GM12878 (cell line): Measurements from ENCODE around the gene ASB8. TPM values are rescaled to one million over a fixed set of nuclear protein-coding genes. Genes with fewer than 3 reads are reported as not detected.

Experiments
- BCL11A ChIP-seq: IDR thresholded peaks from 2 replicates; pipeline ENCODE4 v1.6.1; 2011; ENCODE audit warnings: low read depth, low read length
- BMI1 ChIP-seq: fragments of 450-650 bp; IDR thresholded peaks from 2 replicates; pipeline ENCODE4 v1.6.1; 2016; ENCODE audit warnings: mild to moderate bottlenecking, moderate library complexity, borderline replicate concordance
- FOXM1 ChIP-seq: IDR thresholded peaks from 2 replicates; pipeline ENCODE4 v1.6.1; 2012; ENCODE audit warnings: low read depth, mild to moderate bottlenecking, inconsistent platforms, low read length, moderate library complexity
- IRF4 ChIP-seq: IDR thresholded peaks from 2 replicates; pipeline ENCODE4 v1.6.1; 2011; ENCODE audit warnings: low read depth, low read length
- JUNB ChIP-seq: IDR thresholded peaks from 2 replicates; pipeline ENCODE4 v1.6.1; 2016; ENCODE audit warnings: antibody characterized with exemption, mild to moderate bottlenecking
- KDM1A ChIP-seq: fragments of 200-600 bp; sonication (generic); IDR thresholded peaks from 2 replicates; pipeline ENCODE4 v1.6.1; 2016; ENCODE audit warnings: borderline replicate concordance
- MYB ChIP-seq: fragments of 150-350 bp; IDR thresholded peaks from 2 replicates; pipeline ENCODE4 v1.6.1; 2014; ENCODE audit warnings: mild to moderate bottlenecking, low read depth, low read length, borderline replicate concordance
- NFIC ChIP-seq: IDR thresholded peaks from 2 replicates; pipeline ENCODE4 v1.6.1; 2012; ENCODE audit warnings: low read depth, mild to moderate bottlenecking, inconsistent platforms, low read length, moderate library complexity
- POLR2AphosphoS2 ChIP-seq: IDR thresholded peaks from 2 replicates; pipeline ENCODE4 v1.6.1; 2011; ENCODE audit warnings: low read depth, mild to moderate bottlenecking, low read length, improper control_type of control experiment, moderate library complexity
- POU2F2 ChIP-seq: IDR thresholded peaks from 3 replicates; pipeline ENCODE4 v1.6.1; 2011; ENCODE audit warnings: low read depth, mild to moderate bottlenecking, low read length, borderline replicate concordance
- RAD21 ChIP-seq: IDR thresholded peaks from 2 replicates; pipeline ENCODE4 v1.6.1; 2011; ENCODE audit warnings: mild to moderate bottlenecking, low read depth, low read length, moderate library complexity; ENCODE audit not compliant: insufficient read depth
- REST ChIP-seq: IDR thresholded peaks from 2 replicates; pipeline ENCODE4 v1.6.1; 2012; ENCODE audit warnings: mild to moderate bottlenecking, low read depth, low read length
- SMARCA5 ChIP-seq: fragments of 450-650 bp; IDR thresholded peaks from 2 replicates; pipeline ENCODE4 v1.6.1; 2017; ENCODE audit warnings: mild to moderate bottlenecking
- SMC3 ChIP-seq: IDR thresholded peaks from 2 replicates; pipeline ENCODE4 v1.6.1; 2011; ENCODE audit warnings: low read length, improper control_type of control experiment, borderline replicate concordance
- SRF ChIP-seq, 2 experiments: IDR thresholded peaks; 2 replicates each; pipeline ENCODE4 v1.6.1; 2011; ENCODE audit warnings: low read depth in 2 of 2, low read length in 2 of 2, mild to moderate bottlenecking in 1 of 2, moderate library complexity in 1 of 2
- SUPT20H ChIP-seq: IDR thresholded peaks from 2 replicates; pipeline ENCODE4 v1.6.1; 2011; ENCODE audit warnings: low read depth, mild to moderate bottlenecking, low read length, moderate library complexity, borderline replicate concordance; ENCODE audit not compliant: control insufficient read depth
- ZBTB4 ChIP-seq: fragments of 450-650 bp; formaldehyde crosslinking; IDR thresholded peaks from 2 replicates; pipeline ENCODE4 v1.4.0; 2022; ENCODE audit warnings: mild to moderate bottlenecking, moderate library complexity
- polyA plus RNA-seq, 11 experiments: library from polyadenylated mRNA; depleted of rRNA in 4 of 11; unstranded in 6 of 11; stranded (reverse) in 5 of 11; fragments of >200 nt; fragmentation: Nextera tagmentation in 4 of 11; fragmentation: Illumina TruSeq in 1 of 11; extraction: Ambion mirVana in 4 of 11; extraction: Trizol in 1 of 11; gene quantifications; 1 replicate in 1 of 11; 2 replicates in 10 of 11; pipeline versions ENCODE4 v1.2.1 to v1.2.3, GENCODE V29; 2011 to 2016; ENCODE audit warnings: inconsistent platforms in 2 of 11, missing spikeins in 2 of 11, low read depth in 1 of 11
- total RNA-seq, 4 experiments: library from RNA; depleted of rRNA in 3 of 4; stranded (reverse); fragments of >200 nt in 3 of 4; fragmentation: Illumina TruSeq in 1 of 4; extraction: Trizol in 1 of 4; gene quantifications; 2 replicates each; pipeline versions ENCODE4 v1.2.1 to v1.2.3, GENCODE V29; 2013 to 2021
- TF ChIP-seq, protein P1 (sequence below): fragments of 450-650 bp; IDR thresholded peaks from 2 replicates; pipeline ENCODE4 v1.6.1; 2014; ENCODE audit warnings: mild to moderate bottlenecking
- TF ChIP-seq, protein P2 (sequence below): IDR thresholded peaks from 2 replicates; pipeline ENCODE4 v1.6.1; 2012; ENCODE audit warnings: low read depth, low read length, improper control_type of control experiment
- TF ChIP-seq, protein P3 (sequence below): fragments of 450-650 bp; IDR thresholded peaks from 2 replicates; pipeline ENCODE4 v1.6.1; 2016; ENCODE audit warnings: mild to moderate bottlenecking

Gene ASB8
- total and polyA plus RNA-seq, 10 of the 15 experiments (the other 5 are each of a cell fraction or from before 2014, with no cell fraction given) = 23.7 to 48.0 (median 29.1) TPM

- no peak for TF ChIP-seq POLR2AphosphoS2
- TF ChIP-seq, protein P1, sequence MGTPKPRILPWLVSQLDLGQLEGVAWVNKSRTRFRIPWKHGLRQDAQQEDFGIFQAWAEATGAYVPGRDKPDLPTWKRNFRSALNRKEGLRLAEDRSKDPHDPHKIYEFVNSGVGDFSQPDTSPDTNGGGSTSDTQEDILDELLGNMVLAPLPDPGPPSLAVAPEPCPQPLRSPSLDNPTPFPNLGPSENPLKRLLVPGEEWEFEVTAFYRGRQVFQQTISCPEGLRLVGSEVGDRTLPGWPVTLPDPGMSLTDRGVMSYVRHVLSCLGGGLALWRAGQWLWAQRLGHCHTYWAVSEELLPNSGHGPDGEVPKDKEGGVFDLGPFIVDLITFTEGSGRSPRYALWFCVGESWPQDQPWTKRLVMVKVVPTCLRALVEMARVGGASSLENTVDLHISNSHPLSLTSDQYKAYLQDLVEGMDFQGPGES = no peak
- TF ChIP-seq, protein P2, sequence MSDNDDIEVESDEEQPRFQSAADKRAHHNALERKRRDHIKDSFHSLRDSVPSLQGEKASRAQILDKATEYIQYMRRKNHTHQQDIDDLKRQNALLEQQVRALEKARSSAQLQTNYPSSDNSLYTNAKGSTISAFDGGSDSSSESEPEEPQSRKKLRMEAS = no peak
- no peak for TF ChIP-seq POU2F2
- TF ChIP-seq, protein P3, sequence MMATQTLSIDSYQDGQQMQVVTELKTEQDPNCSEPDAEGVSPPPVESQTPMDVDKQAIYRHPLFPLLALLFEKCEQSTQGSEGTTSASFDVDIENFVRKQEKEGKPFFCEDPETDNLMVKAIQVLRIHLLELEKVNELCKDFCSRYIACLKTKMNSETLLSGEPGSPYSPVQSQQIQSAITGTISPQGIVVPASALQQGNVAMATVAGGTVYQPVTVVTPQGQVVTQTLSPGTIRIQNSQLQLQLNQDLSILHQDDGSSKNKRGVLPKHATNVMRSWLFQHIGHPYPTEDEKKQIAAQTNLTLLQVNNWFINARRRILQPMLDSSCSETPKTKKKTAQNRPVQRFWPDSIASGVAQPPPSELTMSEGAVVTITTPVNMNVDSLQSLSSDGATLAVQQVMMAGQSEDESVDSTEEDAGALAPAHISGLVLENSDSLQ = no peak
- TF ChIP-seq RAD21 = peak; percentile 84
- TF ChIP-seq BMI1 = no peak
- no peak for TF ChIP-seq REST
- no peak for TF ChIP-seq SUPT20H
- TF ChIP-seq KDM1A = no peak
- TF ChIP-seq IRF4 = no peak
- no peak for TF ChIP-seq MYB
- TF ChIP-seq NFIC = no peak
- TF ChIP-seq SMC3 = peak; percentile 40; the same call in 1 of the 2 replicates
- no peak for TF ChIP-seq SMARCA5
- no peak for TF ChIP-seq SRF (IDR thresholded peaks at IDR 0.05; ENCODE audit: low read depth in 2 of 2, low read length in 2 of 2)
- no peak for TF ChIP-seq BCL11A
- no peak for TF ChIP-seq JUNB
- TF ChIP-seq FOXM1 = no peak
- no peak for TF ChIP-seq ZBTB4 (CRISPR knock-in tag)
These were observed 32.2 kb upstream of the ASB8 start (continued) for GRCh38 chr12:48189331-48190125.
